ENCODE data around the gene TSTD2.

The TSTD2 gene

GRCh38 chr9:97564291-97565175, 68.6 kb downstream of the TSTD2 start:
- DNase-seq, result peak in 21 of 56 donors; percentile 18 to 82 (median 33)

DNA sequence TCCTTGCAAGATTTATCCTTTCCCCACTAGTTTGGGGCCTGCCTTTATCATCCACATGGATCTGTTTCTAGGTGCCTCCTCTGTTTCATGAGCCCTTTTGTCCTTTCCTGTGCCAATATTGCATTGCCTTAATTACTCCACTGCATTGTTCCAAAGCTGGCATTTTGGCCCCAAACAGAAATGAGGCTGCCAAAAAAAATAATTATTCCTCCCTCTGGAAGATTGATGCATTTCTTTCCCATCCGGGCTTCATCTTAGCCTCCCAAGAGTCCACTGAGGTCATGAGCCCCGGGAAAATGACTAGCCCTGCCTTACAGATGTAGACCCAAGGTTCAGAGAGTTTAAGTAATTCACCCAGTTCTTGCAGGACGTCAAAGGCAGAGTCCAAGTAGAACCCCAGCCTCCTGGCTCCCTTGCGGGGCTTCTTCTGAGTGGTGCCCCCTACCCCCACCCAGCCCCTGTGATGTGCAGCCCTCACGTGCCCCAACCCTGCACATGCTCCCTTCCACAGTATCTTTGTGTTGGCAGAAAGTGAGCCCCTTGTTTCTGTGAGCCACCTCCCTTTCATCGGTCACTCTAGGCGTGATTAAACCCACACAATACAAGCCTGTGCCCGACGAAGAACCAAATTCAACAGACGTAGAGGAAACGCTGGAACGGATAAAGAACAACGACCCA, 69.6 kb downstream of the TSTD2 start:
- DNase-seq, result peak in 3 of 56 donors; percentile 40 to 55 (median 44)

DNA sequence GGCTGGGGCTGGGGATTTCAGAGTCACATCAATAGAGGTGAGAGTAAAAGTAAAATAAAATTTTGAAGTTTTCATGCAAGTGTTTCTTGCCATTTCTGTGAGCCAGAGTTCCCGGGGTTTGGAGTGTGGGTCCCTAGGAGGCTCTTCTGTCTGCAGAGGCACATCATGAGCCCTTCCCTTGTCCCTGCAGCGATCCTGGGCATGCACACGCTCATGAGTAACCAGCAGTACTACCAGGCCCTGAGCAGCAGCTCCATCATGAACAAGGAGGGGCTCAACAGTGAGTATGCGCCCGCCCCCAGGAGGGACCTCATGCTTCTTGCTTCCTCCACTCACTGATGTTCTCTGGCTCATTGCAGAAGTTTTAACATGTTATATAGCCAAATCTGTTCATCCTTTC, 70.6 kb downstream of the TSTD2 start:
- DNase-seq, result no peak

- no peak for DNase-seq
These were observed 71.7 kb downstream of the TSTD2 start for GRCh38 chr9:97561501-97561900.

DNA sequence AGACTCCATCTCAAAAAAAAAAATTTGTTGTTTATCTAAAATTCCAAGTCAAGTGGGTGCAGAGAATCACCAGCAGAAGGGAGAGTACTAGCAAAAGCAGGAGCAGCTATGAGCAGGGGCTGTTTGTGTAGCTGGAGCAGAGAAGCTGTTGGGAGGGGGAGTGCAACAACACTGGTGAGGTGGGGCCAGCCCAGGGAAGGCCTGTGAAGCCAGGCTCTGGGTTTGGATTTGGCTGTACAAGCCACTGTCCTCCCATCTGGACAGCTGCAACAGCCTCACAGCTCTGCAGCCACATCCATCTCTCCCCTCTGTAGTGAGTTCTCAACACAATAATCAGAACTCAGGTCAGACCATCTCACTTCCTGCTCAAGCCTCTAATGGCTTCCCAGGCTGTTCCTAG, 72.3 kb downstream of the TSTD2 start:
- no peak for DNase-seq

GRCh38 chr9:97560154-97560553, 73.0 kb downstream of the TSTD2 start:
- no peak for DNase-seq

DNA sequence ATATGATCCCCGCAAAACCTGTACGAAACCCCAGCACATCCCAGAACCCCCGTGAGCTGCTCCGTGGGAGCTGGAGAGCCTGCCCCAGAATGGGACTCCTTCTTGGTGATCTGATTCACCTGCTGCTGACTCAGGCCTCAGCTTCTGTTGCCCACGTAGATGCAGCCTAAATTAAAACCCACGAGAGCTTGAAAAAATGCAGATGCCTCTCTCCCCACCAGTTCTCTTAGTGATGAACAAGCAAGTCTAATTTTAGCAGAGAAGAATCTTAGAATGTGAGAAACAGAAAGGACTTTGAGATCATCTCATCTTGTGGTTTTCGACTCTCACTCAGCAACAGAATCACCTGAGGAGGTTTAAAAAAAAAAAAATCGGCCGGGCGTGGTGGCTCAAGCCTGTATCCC, 74.1 kb downstream of the TSTD2 start:
- DNase-seq, result peak in 29 of 56 donors; percentile 13 to 82 (median 44)

GRCh38 chr9:97558701-97559101, 74.5 kb downstream of the TSTD2 start:
- peak in 1 of 56 donors; percentile 14 for DNase-seq

GRCh38 chr9:97557606-97558095, 75.5 kb downstream of the TSTD2 start:
- DNase-seq, result peak in 32 of 56 donors; percentile 15 to 69 (median 39)

- DNase-seq, result peak in 1 of 56 donors; percentile 22
These were observed 76.2 kb downstream of the TSTD2 start for GRCh38 chr9:97556721-97557605.

GRCh38 chr9:97556036-97556720, 77.0 kb downstream of the TSTD2 start:
- DNase-seq, result no peak

DNA sequence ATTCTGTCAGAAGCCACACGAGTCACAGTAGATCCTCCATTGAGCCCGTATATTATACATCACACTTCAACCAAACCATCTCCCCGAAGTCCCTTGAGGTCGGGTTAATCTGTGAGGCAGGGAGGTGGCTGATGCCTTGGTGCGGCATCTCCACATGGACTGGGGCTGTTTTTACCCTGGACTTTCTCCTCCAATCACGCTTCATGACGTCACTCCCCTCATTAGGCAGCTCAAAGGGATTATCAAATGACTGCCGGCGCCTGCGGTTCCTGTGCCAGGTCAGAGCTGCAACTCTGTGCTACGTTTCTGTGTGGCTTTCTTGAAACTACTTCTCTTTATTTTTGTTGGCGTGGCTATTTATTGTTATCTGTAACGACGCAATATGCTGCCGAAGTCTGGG, 78.0 kb downstream of the TSTD2 start:
- DNase-seq, result peak in 8 of 56 donors; percentile 6 to 34 (median 20)

DNA sequence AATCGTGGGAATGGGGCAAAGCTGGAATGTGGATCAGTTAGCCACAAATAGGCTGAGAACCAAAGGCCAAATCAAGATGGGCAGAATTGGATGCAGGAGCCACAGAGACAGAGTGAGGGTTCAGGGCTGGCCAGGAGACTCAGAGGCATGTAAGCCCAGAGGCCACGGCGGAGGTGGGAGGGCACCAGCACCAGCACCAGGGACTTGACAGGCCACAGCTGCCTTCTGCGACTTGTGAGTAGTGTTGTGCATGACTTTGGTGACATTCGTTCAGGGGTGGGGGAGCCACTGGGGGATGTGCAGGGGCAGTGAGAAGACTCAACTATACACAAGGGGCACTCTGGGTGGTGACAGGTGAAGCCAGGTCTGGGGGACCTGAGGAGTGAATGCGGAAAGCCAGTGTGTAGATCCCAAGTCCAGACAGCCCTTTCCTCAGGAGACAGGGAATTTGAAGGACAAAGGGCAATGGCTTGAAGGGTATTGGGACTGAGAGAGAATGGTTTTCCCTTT, 78.5 kb downstream of the TSTD2 start:
- no peak for DNase-seq

GRCh38 chr9:97553841-97554240, 79.3 kb downstream of the TSTD2 start:
- no peak for DNase-seq

DNA sequence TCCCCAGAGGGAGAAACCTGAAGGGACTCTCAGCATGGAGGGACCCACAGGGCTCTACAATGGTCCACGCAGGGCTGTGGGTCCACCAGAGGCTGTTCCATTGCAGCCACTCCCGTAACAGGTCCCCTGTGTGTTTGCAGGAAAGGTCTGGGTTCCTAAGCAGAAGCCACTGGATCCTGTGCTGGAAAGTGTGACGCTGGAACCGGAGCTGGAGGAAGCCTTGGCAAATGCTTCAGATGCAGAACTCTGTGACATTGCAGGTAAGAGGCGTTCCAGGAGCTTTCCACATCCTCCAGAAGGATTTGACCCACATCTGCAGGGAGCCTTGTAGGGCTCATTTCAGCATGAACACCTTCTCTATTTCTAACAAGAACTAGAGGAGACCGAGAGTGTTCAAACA, 80.0 kb downstream of the TSTD2 start:
- DNase-seq, result peak in 2 of 56 donors; percentile 8 to 18

DNA sequence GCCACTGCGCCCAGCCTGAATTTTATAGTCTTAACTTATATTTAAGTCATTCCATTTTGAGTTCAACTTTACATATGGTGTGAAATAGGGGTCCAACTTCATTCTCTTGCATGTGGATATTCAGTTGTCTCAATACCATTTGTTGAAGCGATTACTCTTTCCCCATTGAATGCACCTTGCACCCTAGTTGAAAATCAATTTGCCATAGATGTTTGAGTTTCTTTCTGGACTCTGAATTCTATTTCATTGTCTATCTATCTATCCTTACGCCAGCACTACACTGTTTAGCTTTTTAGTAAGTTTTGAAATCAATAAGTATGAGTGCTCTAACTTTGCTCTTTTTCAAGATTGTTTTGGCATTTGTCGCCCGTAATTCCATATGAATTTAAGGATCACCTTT, 81.9 kb downstream of the TSTD2 start:
- no peak for DNase-seq

DNA sequence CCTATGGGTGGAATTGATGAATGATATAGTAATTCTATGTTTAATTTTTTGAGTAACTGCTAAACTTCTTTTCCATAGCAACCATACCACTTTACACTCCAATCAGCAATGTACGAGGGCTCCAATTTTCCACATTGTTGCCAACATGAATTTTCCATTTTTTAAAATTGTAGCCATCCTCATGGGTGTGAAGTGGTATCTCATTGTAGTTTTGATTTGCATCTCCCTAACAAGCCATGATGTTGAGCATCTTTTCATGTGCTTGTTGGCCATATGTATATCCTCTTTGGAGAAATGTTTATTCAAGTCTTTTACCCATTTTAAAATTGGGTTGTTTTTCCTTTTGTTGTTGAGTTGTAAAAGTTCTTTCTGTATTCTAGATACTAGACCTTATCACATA, 82.8 kb downstream of the TSTD2 start:
- no peak for DNase-seq

All from nucleus accumbens (tissue), 56 donors.